ENCODE results near the gene MBNL1.

- TF ChIP-seq FOXM1 (IDR thresholded peaks at IDR 0.05; ENCODE audit: borderline replicate concordance) = no peak
- TF ChIP-seq NFRKB (IDR thresholded peaks at IDR 0.05) = no peak
- no peak for TF ChIP-seq TARDBP (IDR thresholded peaks at IDR 0.05)
- TF ChIP-seq SP1 (IDR thresholded peaks at IDR 0.05) = no peak
- no peak for TF ChIP-seq ZNF384 (IDR thresholded peaks at IDR 0.05)
- TF ChIP-seq PKNOX1 (IDR thresholded peaks at IDR 0.05) = no peak
- TF ChIP-seq BHLHE40 (IDR thresholded peaks at IDR 0.05; ENCODE audit: borderline replicate concordance) = no peak
These were observed 228.0 kb downstream of the MBNL1 start for GRCh38 chr3:152496716-152497115.

Data from HEK293T (cell line).